Astrocyte (in vitro differentiated cells and primary cell): ENCODE measurements around the gene MTX1. TPM values are rescaled to one million over a fixed set of nuclear protein-coding genes. Genes with fewer than 3 reads are reported as not detected.

Experiments
- DNase-seq: peaks from one replicate; pipeline ENCODE4 v3.0.0-alpha.2; 2010; ENCODE audit warnings: low read depth
- FAIRE-seq: peaks from 2 replicates; lab custom pipeline; 2011; peaks lifted over from hg19 to GRCh38; lab: Jason Lieb, UNC
- H2AFZ ChIP-seq: 2 replicates; pipeline ENCODE4 v1.6.0; 2012; ENCODE audit warnings: low read depth, low read length, inconsistent platforms
- H3K27ac ChIP-seq: 2 replicates; pipeline ENCODE4 v1.5.1; 2011; ENCODE audit warnings: low read depth, low read length, inconsistent platforms
- H3K27me3 ChIP-seq: 2 replicates; pipeline ENCODE4 v1.6.0; 2011; ENCODE audit warnings: low read length, inconsistent platforms; ENCODE audit not compliant: insufficient read depth
- H3K36me3 ChIP-seq: 2 replicates; pipeline ENCODE4 v1.5.1; 2011; ENCODE audit warnings: low read length, inconsistent platforms; ENCODE audit not compliant: insufficient read depth
- H3K4me1 ChIP-seq: 2 replicates; pipeline ENCODE4 v1.5.1; 2011; ENCODE audit warnings: low read length, inconsistent platforms; ENCODE audit not compliant: insufficient read depth
- H3K4me2 ChIP-seq: 2 replicates; pipeline ENCODE4 v1.6.0; 2012; ENCODE audit warnings: low read length, inconsistent platforms
- H3K4me3 ChIP-seq: 2 replicates; pipeline ENCODE4 v1.5.1; 2011; ENCODE audit warnings: low read depth, mild to moderate bottlenecking, low read length, inconsistent platforms; ENCODE audit not compliant: insufficient read depth
- H3K79me2 ChIP-seq: 2 replicates; pipeline ENCODE4 v1.6.0; 2012; ENCODE audit warnings: mild to moderate bottlenecking, low read length, inconsistent platforms; ENCODE audit not compliant: insufficient read depth
- H3K9ac ChIP-seq: 2 replicates; pipeline ENCODE4 v1.6.0; 2012; ENCODE audit warnings: mild to moderate bottlenecking, low read length, inconsistent platforms
- H3K9me3 ChIP-seq: 2 replicates; pipeline ENCODE4 v1.5.1; 2012; ENCODE audit warnings: low read depth, mild to moderate bottlenecking, low read length, inconsistent platforms; ENCODE audit not compliant: insufficient read depth
- H4K20me1 ChIP-seq: 2 replicates; pipeline ENCODE4 v1.6.0; 2012; ENCODE audit warnings: low read length, inconsistent platforms; ENCODE audit not compliant: insufficient read depth
- H3K27ac Mint-ChIP-seq: one replicate; pipeline ENCODE4 v1.8.0; 2021; ENCODE audit warnings: mild to moderate bottlenecking, mixed read lengths; ENCODE audit not compliant: unreplicated experiment
- H3K27me3 Mint-ChIP-seq: one replicate; pipeline ENCODE4 v1.8.0; 2021; ENCODE audit warnings: low read depth, mixed read lengths; ENCODE audit not compliant: unreplicated experiment
- H3K36me3 Mint-ChIP-seq: one replicate; pipeline ENCODE4 v1.8.0; 2021; ENCODE audit warnings: low read depth, mixed read lengths; ENCODE audit not compliant: unreplicated experiment
- H3K4me1 Mint-ChIP-seq: one replicate; pipeline ENCODE4 v1.8.0; 2021; ENCODE audit warnings: low read depth, mixed read lengths; ENCODE audit not compliant: unreplicated experiment
- H3K4me3 Mint-ChIP-seq: one replicate; pipeline ENCODE4 v1.8.0; 2021; ENCODE audit warnings: mild to moderate bottlenecking, moderate library complexity, mixed read lengths; ENCODE audit not compliant: unreplicated experiment
- H3K9me3 Mint-ChIP-seq: one replicate; pipeline ENCODE4 v1.8.0; 2021; ENCODE audit warnings: mild to moderate bottlenecking, mixed read lengths; ENCODE audit not compliant: unreplicated experiment
- EZH2 ChIP-seq: IDR thresholded peaks from 2 replicates; pipeline ENCODE4 v1.6.1; 2012; ENCODE audit warnings: mild to moderate bottlenecking, low read length, inconsistent platforms; ENCODE audit not compliant: insufficient read depth
- total RNA-seq: library from RNA; stranded (reverse); gene quantifications from 2 replicates; pipeline ENCODE4 v1.2.1, GENCODE V29; 2021
- TF ChIP-seq, protein P1 (sequence below): IDR thresholded peaks from 2 replicates; pipeline ENCODE4 v1.5.1; 2011; ENCODE audit warnings: low read depth, mild to moderate bottlenecking, inconsistent platforms, low read length, moderate library complexity; ENCODE audit not compliant: insufficient read depth

Gene MTX1
- total RNA-seq, 1 donor from 2014 or later, result 41.8 TPM

- Histone ChIP-seq H3K27ac (no peak overlapping the region), H3K4me2 (no peak overlapping the region), H3K36me3 (peaks cover 2% of the 10 kb centered on the region), H3K79me2 (no peaks in the 10 kb centered on the region), H3K4me1 (peaks cover 17% of the 10 kb centered on the region), H3K27me3 (no peaks in the 10 kb centered on the region), H3K9ac (no peak overlapping the region), H3K9me3 (no peaks in the 10 kb centered on the region), H2AFZ (no peak overlapping the region), H3K4me3 (no peak overlapping the region), H4K20me1 (no peaks in the 10 kb centered on the region)
- H3K27me3 Mint-ChIP-seq, result peaks cover 2% of the 10 kb centered on the region
- H3K36me3 Mint-ChIP-seq, result peaks cover 26% of the 10 kb centered on the region
- TF ChIP-seq, protein P1, sequence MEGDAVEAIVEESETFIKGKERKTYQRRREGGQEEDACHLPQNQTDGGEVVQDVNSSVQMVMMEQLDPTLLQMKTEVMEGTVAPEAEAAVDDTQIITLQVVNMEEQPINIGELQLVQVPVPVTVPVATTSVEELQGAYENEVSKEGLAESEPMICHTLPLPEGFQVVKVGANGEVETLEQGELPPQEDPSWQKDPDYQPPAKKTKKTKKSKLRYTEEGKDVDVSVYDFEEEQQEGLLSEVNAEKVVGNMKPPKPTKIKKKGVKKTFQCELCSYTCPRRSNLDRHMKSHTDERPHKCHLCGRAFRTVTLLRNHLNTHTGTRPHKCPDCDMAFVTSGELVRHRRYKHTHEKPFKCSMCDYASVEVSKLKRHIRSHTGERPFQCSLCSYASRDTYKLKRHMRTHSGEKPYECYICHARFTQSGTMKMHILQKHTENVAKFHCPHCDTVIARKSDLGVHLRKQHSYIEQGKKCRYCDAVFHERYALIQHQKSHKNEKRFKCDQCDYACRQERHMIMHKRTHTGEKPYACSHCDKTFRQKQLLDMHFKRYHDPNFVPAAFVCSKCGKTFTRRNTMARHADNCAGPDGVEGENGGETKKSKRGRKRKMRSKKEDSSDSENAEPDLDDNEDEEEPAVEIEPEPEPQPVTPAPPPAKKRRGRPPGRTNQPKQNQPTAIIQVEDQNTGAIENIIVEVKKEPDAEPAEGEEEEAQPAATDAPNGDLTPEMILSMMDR, result no peak
- no peak for TF ChIP-seq EZH2
- FAIRE-seq, result no peak
- H3K9me3 Mint-ChIP-seq, result no peaks in the 10 kb centered on the region
- H3K4me1 Mint-ChIP-seq, result peaks cover 13% of the 10 kb centered on the region
- no peak overlapping the region for H3K27ac Mint-ChIP-seq
- no peak for DNase-seq
- no peak overlapping the region for H3K4me3 Mint-ChIP-seq
Observed at GRCh38 chr1:155236451-155236850, 28.0 kb downstream of the MTX1 start.

DNA sequence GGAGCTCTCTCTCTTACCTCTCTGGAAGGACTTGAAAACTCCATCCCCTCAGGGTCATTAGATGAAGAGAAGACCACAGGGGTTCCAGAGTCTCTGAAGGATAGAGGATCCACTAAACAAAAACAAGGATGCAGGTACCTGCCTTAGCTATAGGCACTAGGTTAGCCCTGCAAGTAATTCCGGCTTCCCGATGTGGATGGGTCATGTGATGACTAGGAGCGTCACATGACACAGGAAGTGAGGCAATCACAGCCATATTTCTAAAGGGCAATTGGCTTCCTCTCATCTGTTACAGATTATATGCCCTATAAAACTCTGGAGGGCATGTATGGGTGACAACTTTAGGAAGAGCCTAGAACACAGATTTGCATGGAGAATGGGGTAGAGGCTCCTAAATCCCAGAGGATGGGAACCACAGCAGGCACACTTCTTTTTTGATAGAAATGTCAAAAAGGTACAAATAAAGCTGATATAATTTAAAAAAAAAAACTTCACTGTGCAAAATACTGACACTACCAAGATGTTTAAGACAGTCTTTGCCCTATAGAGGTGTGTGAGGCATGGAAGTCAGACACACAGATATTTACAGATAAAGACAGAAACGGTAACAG is 32.7 kb downstream of the MTX1 start:
- H3K4me1 Mint-ChIP-seq, result peaks cover 11% of the 10 kb centered on the region
- FAIRE-seq (no peak), DNase-seq (peak; percentile 55)
- H3K27ac ChIP-seq, result peak overlapping the region; percentile 38
- no peak for TF ChIP-seq EZH2
- H3K9me3 Mint-ChIP-seq, result no peaks in the 10 kb centered on the region
- peak overlapping the region; percentile 59 for H3K4me3 ChIP-seq
- H3K27ac Mint-ChIP-seq, result peak overlapping the region; percentile 66
- no peaks in the 10 kb centered on the region for H4K20me1 ChIP-seq
- H3K9me3 ChIP-seq, result no peaks in the 10 kb centered on the region
- peak overlapping the region; percentile 49 for H2AFZ ChIP-seq
- peaks cover 22% of the 10 kb centered on the region for H3K36me3 Mint-ChIP-seq
- no peaks in the 10 kb centered on the region for H3K27me3 Mint-ChIP-seq
- peaks cover 2% of the 10 kb centered on the region for H3K36me3 ChIP-seq
- peak overlapping the region; percentile 86 for H3K4me2 ChIP-seq
- peak overlapping the region; percentile 76 for H3K9ac ChIP-seq
- H3K79me2 ChIP-seq, result peaks cover 7% of the 10 kb centered on the region
- no peaks in the 10 kb centered on the region for H3K27me3 ChIP-seq
- peaks cover 9% of the 10 kb centered on the region for H3K4me1 ChIP-seq
- H3K4me3 Mint-ChIP-seq, result peak overlapping the region; percentile 85

DNA sequence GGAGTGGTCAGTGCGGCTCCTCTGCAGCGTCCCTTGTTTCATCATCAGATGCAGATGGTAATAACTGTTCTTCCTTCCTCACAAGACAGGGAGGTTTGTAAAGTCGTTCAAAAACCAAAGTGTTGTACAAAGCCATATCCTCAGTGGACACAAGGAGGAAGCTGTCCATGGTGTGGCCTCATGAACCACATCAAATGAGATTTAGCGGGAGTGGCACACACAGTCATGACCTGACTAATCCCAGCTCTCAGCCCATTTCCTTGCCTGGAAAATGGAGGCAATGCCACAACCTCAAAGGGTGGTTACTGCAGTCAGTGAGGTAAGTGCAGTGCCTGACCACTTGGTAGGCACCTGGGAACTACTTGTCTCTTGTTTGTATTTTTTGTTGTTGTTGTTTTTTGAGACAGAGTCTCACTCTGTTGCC is 33.4 kb downstream of the MTX1 start:
- Mint-ChIP-seq H3K4me3 (peak overlapping the region; percentile 85), H3K4me1 (peaks cover 11% of the 10 kb centered on the region), H3K36me3 (peaks cover 21% of the 10 kb centered on the region), H3K27me3 (no peaks in the 10 kb centered on the region), H3K27ac (no peak overlapping the region), H3K9me3 (no peaks in the 10 kb centered on the region)
- H3K4me1 ChIP-seq, result peaks cover 9% of the 10 kb centered on the region
- peaks cover 7% of the 10 kb centered on the region for H3K79me2 ChIP-seq
- H4K20me1 ChIP-seq, result no peaks in the 10 kb centered on the region
- H3K4me2 ChIP-seq, result no peak overlapping the region
- FAIRE-seq, result no peak
- H3K36me3 ChIP-seq, result peaks cover 2% of the 10 kb centered on the region
- no peaks in the 10 kb centered on the region for H3K27me3 ChIP-seq
- no peak overlapping the region for H3K27ac ChIP-seq
- H3K9me3 ChIP-seq, result no peaks in the 10 kb centered on the region
- no peak overlapping the region for H3K9ac ChIP-seq
- H3K4me3 ChIP-seq, result no peak overlapping the region
- no peak for DNase-seq
- TF ChIP-seq, protein P1, result no peak
- no peak for TF ChIP-seq EZH2
- H2AFZ ChIP-seq, result no peak overlapping the region
